Measurements from ENCODE around the gene CPHXL2. TPM values are rescaled to one million over a fixed set of nuclear protein-coding genes. Genes with fewer than 3 reads are reported as not detected.

Gene CPHXL2
- total RNA-seq, 2 experiments from 2014 or later: not detected

DNA sequence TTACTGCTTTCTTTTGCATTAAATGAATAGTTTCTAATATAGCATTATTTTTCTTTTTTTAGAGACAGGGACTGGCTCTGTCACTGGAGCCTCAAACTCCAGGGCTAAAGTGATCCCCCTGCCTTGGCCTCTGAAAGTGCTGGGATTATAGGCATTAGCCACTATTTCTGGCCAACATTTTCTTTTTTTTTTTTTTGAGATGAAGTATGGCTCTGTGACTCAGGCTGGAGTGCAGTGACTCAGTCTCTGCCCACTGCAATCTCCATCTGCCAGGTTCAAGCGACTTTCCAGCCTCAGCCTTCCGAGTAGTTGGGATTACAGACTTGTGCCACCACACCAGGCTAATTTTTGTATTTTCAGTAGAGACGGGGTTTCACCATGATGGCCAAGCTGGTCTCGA is 26.5 kb upstream of the CPHXL2 start:
- Mint-ChIP-seq H3K9me3 (no peaks in the 10 kb centered on the region), H3K4me3 (no peak overlapping the region), H3K27me3 (no peaks in the 10 kb centered on the region), H3K36me3 (ENCODE audit: low read depth) (no peaks in the 10 kb centered on the region), H3K4me1 (ENCODE audit: low read depth) (no peaks in the 10 kb centered on the region), H3K27ac (no peak overlapping the region)
- ATAC-seq (no peak), DNase-seq (no peak)
- ChIA-PET CTCF (no interaction called here), POLR2A (no interaction called here)
- intact Hi-C loops (cut with micrococcal nuclease): no loop called here
- TF ChIP-seq, protein P1, sequence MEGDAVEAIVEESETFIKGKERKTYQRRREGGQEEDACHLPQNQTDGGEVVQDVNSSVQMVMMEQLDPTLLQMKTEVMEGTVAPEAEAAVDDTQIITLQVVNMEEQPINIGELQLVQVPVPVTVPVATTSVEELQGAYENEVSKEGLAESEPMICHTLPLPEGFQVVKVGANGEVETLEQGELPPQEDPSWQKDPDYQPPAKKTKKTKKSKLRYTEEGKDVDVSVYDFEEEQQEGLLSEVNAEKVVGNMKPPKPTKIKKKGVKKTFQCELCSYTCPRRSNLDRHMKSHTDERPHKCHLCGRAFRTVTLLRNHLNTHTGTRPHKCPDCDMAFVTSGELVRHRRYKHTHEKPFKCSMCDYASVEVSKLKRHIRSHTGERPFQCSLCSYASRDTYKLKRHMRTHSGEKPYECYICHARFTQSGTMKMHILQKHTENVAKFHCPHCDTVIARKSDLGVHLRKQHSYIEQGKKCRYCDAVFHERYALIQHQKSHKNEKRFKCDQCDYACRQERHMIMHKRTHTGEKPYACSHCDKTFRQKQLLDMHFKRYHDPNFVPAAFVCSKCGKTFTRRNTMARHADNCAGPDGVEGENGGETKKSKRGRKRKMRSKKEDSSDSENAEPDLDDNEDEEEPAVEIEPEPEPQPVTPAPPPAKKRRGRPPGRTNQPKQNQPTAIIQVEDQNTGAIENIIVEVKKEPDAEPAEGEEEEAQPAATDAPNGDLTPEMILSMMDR (IDR thresholded peaks at IDR 0.05): no peak

DNA sequence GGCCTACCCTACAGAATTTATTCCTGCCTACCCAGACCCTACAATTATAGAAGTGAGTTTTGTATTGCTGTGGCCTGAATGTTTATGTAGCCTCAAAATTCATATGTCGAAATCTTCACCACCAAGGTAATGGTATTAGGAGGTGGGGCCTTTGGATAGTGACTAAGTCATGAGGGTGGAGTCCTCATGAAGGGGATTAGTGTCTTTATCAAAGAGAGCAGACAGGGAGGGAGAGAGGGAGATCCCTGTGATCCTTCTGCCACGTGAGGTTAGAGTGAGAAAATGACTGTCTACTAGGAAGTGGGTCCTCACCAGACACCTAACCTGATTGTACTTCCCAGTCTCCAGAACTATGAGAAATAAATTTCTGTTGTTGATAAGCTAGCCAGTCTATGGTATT is 25.4 kb upstream of the CPHXL2 start:
- ChIA-PET CTCF (interaction anchor here (0.8 kb wide), 1 partner anchor 62 kb away, joined by 3 read pairs; no protein-coding TSS in a partner anchor), POLR2A (no interaction called here)
- ATAC-seq: no peak
- no peak overlapping the region for H3K4me3 Mint-ChIP-seq
- DNase-seq: no peak
- no peaks in the 10 kb centered on the region for H3K27me3 Mint-ChIP-seq
- no peaks in the 10 kb centered on the region for H3K4me1 Mint-ChIP-seq (ENCODE audit: low read depth)
- no peaks in the 10 kb centered on the region for H3K9me3 Mint-ChIP-seq
- H3K36me3 Mint-ChIP-seq (ENCODE audit: low read depth): no peaks in the 10 kb centered on the region
- TF ChIP-seq, protein P1 (IDR thresholded peaks at IDR 0.05): no peak
- no peak overlapping the region for H3K27ac Mint-ChIP-seq
- intact Hi-C loops (cut with micrococcal nuclease): no loop called here

DNA sequence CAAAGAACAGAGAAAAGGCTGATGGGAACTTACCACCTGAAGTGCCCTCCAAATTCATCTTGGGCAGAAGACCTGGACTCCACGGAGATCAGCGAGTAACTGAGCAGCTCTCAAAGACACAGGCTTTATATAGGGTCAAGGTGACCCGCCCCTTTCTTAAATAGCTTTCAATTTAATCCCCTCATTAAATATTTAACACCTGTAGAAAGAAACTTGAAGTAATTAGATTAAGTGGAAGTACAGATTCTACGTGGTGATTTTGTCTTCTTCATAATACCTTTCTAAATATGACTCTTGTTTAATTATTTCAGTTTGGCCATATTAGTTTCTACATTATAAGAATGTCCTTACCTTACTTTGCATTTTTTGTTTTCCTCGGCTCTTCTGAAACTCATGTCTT is 24.6 kb upstream of the CPHXL2 start, which contains the start of gene DUXB:
TSS of gene DUXB (minus strand) at position 101 of the 400 bp plus-strand sequence. CDS start at position 58, 43 bp downstream.
- ChIA-PET CTCF (no interaction called here), POLR2A (no interaction called here)
- intact Hi-C loops (cut with micrococcal nuclease): no loop called here
- Mint-ChIP-seq H3K27me3 (no peaks in the 10 kb centered on the region), H3K4me1 (ENCODE audit: low read depth) (no peaks in the 10 kb centered on the region), H3K27ac (no peak within 1 kb of the TSS), H3K36me3 (ENCODE audit: low read depth) (no peaks in the 10 kb centered on the region), H3K4me3 (no peak within 1 kb of the TSS), H3K9me3 (no peaks in the 10 kb centered on the region)
- ATAC-seq (no peak), DNase-seq (no peak)
- TF ChIP-seq, protein P1 (IDR thresholded peaks at IDR 0.05): no peak

DNA sequence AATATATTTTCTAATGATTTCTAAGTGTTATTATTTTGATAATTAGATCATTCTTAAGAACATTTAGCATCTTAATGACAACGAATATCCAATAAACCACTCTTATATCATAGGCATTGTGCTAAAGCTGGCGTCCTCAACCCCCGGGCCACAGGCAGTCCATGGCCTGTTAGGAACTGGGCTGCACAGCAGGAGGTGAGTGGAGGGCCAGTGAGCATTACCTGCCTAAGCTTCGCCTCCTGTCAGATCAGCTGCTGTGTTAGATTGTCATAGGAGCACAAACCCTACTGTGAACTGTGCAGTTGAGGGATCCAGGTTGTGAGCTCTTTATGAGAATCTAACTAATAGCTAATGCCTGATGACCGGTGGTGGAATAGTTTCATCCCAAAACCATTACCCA is 20.8 kb upstream of the CPHXL2 start:
- H3K27ac Mint-ChIP-seq: no peak overlapping the region
- DNase-seq (no peak), ATAC-seq (no peak)
- H3K36me3 Mint-ChIP-seq (ENCODE audit: low read depth): no peaks in the 10 kb centered on the region
- TF ChIP-seq, protein P1 (IDR thresholded peaks at IDR 0.05): no peak
- ChIA-PET POLR2A (no interaction called here), CTCF (no interaction called here)
- H3K4me3 Mint-ChIP-seq: no peak overlapping the region
- H3K27me3 Mint-ChIP-seq: no peaks in the 10 kb centered on the region
- intact Hi-C loops (cut with micrococcal nuclease): no loop called here
- no peaks in the 10 kb centered on the region for H3K9me3 Mint-ChIP-seq
- no peaks in the 10 kb centered on the region for H3K4me1 Mint-ChIP-seq (ENCODE audit: low read depth)

GRCh38 chr16:75695708-75696107 is 18.9 kb upstream of the CPHXL2 start:
- Mint-ChIP-seq H3K4me3 (no peak overlapping the region), H3K36me3 (ENCODE audit: low read depth) (no peaks in the 10 kb centered on the region), H3K4me1 (ENCODE audit: low read depth) (no peaks in the 10 kb centered on the region), H3K27me3 (no peaks in the 10 kb centered on the region), H3K27ac (no peak overlapping the region), H3K9me3 (no peaks in the 10 kb centered on the region)
- peak; percentile 3 for DNase-seq
- intact Hi-C loops (cut with micrococcal nuclease): no loop called here
- TF ChIP-seq, protein P1 (IDR thresholded peaks at IDR 0.05): peak; percentile 18
- POLR2A ChIA-PET: no interaction called here
- CTCF ChIA-PET: interaction anchor here (1.0 kb wide), 1 partner anchor 11 kb away, joined by 3 read pairs; no protein-coding TSS in a partner anchor
- ATAC-seq: no peak
